ENCODE measurements around the gene MYO1C. TPM values are rescaled to one million over a fixed set of nuclear protein-coding genes. Genes with fewer than 3 reads are reported as not detected.

Gene MYO1C
- total RNA-seq, 2 experiments from 2014 or later: 26.7 to 34.1 TPM

DNA sequence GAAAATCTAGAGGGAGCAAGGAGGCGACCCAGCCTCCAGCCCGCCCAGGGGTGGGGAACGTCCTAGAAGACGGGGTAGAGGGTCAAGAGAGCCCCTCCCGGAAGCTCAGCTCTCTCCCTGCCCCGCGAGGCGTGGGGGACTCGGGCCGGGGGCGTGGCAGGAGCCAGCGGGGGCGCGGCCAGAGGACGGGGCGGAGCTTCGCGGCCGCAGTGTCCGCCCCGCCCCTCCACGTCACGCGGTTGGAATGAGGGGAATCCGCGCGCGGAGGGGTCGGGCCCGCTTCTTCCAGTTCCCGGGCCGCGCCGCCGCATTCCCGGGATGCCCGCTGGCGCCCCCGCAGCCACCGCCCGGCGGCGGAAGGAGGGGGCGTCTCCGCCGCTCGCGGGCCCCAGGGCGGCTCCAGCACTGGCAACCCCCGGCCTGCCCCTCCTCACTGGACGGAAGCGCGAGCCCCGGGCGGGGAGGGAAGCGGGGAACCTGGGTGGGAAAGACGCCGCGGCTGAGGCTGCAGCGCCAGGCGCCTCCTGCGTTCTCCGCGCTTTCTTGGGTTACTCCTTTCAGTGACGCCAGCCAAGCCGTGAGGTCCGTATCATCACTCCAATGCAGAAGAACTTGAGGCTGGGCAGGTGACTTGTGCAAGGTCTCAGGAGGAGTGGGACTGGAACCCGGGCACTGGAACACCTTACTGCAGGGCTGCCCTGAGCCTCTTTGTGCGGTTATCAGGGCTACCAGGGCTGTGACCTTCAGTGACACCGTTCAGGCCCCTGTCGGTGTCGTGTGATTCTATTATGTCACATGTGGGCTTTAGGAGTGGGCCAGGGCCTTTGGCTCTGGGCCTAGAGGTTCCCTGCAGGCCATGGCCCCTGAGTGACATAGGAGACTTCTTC lies 4.3 kb downstream of the MYO1C start:
- POLR2A ChIA-PET: interaction anchor here (1.3 kb wide), 1 partner anchor 28 kb away, joined by 5 read pairs; the partner anchor contains the start of gene INPP5K
- DNase-seq: peak; percentile 64
- H3K36me3 Mint-ChIP-seq (ENCODE audit: low read depth): peaks cover 6% of the 10 kb centered on the region
- H3K27ac Mint-ChIP-seq: peak overlapping the region; percentile 79
- CTCF ChIA-PET: interaction anchor here (0.5 to 3.2 kb wide), 7 partner anchors 9 to 174 kb away, joined by 3 to 13 read pairs (median 4); no protein-coding TSS in a partner anchor
- peaks cover 5% of the 10 kb centered on the region for H3K27me3 Mint-ChIP-seq
- peaks cover 44% of the 10 kb centered on the region for H3K4me1 Mint-ChIP-seq
- H3K9me3 Mint-ChIP-seq: no peaks in the 10 kb centered on the region
- peak overlapping the region; percentile 76 for H3K4me3 Mint-ChIP-seq

DNA sequence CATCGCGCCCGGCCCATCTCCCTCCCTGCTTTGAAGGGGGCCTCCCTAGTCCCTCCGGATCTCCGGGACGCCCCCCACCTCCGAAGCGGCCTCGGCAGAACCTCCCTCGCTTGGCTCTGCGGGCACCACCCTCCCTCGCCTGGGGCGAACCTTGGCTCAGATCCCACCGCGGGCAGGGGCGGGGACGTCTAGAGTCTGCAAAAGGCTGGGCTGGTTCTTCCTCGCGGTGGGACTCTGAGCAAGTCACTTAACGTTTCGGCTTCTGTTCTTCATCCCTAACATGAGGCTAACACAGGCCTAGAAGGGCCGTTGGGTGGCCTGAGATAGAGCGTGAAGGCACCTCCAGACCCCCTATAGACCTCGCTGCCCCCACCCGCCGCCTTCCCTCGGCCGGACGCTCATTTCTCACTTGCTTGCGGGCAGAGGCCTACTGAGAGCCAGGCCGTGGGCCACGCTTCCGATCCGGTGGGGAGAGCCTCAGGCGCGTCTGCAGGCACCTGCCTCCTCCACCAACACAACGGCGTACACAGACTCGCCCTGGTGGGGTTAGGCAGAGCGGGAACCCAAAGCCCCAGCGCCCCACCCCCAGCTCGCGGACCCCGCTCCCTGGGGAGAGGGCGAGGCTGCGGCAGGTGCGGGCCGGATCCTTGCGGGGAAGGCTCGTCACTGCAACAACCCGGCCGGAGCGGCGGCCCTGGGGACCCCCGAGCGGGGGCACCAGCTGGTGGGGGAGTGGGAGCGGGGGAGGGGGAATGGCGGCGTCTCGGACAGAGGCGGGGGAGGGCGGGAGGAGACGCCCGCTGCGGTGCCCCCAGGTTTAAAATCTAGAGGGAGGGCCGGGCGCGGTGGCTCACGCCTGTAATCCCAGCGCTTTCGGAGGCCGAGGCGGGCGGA lies 5.4 kb downstream of the MYO1C start:
- peak overlapping the region; percentile 83 for H3K27ac Mint-ChIP-seq
- H3K9me3 Mint-ChIP-seq: no peaks in the 10 kb centered on the region
- ChIA-PET CTCF (interaction anchor here (0.6 to 3.2 kb wide), 6 partner anchors 8 to 176 kb away, joined by 3 to 13 read pairs (median 3); no protein-coding TSS in a partner anchor), POLR2A (interaction anchor here (1.3 kb wide), 1 partner anchor 30 kb away, joined by 5 read pairs; the partner anchor contains the start of gene INPP5K)
- peak; percentile 51 for DNase-seq
- H3K4me3 Mint-ChIP-seq: peak overlapping the region; percentile 76
- H3K27me3 Mint-ChIP-seq: peaks cover 5% of the 10 kb centered on the region
- H3K36me3 Mint-ChIP-seq (ENCODE audit: low read depth): peaks cover 6% of the 10 kb centered on the region
- H3K4me1 Mint-ChIP-seq: peaks cover 38% of the 10 kb centered on the region

DNA sequence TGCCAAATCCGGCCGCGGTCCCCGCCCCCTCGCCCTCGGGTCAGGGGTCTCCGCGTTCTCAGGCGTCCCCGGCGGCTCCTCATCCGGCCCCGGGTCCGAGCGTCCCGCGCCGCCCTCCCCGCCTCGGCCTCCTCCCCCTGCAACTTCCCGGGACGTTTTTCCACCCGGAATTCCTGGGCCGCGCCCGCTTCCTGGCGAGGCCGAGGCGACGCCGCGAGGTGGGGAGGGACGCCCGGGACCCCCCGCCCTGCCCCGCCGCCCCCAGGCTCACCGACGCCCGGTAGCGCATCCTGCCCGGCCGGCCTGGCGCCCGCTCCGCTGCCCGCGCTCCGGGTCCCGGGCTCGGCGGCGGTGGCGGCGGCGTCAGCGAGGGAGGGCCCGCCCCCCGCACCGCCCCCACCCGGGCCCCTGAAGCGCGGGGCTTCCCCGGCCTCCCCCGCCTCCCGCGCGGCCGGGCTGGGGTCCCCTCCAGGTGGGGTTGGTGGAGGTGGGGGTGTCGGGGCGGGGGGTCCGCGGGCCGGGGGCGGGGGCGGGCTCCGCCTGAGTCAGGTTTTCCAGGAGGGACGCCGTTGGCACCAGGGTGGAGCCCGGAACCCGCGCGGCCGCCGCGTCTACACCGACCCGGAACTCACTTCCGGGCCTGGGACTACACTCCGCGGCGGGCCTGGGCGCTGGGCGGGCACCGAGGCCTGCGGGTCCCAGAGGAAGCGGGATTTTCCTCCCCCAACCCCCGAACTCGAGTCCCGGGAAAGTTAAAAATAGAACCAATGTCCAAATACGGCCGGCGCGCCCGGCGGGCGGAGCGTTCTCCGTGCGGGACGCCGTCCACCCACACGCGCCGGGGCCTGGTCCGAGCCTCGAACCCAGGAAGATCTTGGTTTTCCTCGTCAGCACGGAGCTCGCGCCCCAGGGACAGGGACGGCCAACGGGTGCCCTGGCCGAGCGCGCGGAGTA lies 6.8 kb downstream of the MYO1C start:
- ChIA-PET POLR2A (no interaction called here), CTCF (interaction anchor here (1.1 to 1.3 kb wide), 2 partner anchors 10 to 17 kb away, joined by 3 read pairs; no protein-coding TSS in a partner anchor)
- Mint-ChIP-seq H3K36me3 (ENCODE audit: low read depth) (peaks cover 8% of the 10 kb centered on the region), H3K27me3 (peaks cover 5% of the 10 kb centered on the region), H3K4me1 (peaks cover 33% of the 10 kb centered on the region), H3K4me3 (peak overlapping the region; percentile 74), H3K9me3 (no peaks in the 10 kb centered on the region), H3K27ac (peak overlapping the region; percentile 36)
- peak; percentile 65 for DNase-seq

DNA sequence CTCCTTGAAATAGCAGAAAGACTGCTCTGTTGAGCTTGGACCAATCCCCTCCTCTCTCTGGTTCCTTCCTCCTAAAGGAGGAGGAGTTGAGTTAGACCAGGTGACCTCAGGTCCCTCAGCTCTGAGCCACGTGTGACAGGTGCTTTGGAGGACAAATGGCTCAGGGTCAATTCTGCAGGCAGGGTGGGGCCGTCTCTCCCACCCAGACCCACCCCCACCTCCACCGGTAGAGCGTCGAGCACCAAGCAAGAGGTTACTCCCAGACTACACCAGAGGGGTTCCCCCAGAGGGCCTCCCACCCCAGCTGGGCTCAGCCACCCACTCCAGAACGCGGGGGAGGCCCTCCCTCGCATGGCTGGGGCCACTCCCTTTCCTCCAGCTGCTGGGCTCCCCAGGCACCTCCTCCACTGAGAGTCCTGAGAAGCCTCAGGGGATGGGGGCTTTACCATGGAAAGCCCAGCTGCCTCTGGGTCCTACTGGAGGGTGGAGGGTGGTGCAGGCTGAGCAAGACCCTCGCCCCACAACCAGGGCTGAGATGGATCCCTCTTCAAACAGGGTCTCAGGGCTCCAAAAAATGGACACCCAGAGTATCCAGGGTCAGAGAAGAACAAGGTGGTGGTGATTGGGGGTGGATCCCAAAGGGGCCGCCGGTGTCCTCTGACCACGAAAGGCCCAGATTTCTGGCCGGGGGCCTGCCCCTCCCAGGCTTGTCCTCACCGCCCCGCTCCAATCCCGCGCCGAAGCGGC lies 7.6 kb downstream of the MYO1C start:
- ChIA-PET CTCF (interaction anchor here (1.1 to 1.3 kb wide), 2 partner anchors 9 to 18 kb away, joined by 3 read pairs; no protein-coding TSS in a partner anchor), POLR2A (no interaction called here)
- peaks cover 5% of the 10 kb centered on the region for H3K27me3 Mint-ChIP-seq
- peak overlapping the region; percentile 74 for H3K4me3 Mint-ChIP-seq
- H3K36me3 Mint-ChIP-seq (ENCODE audit: low read depth): peaks cover 8% of the 10 kb centered on the region
- peak; percentile 33 for DNase-seq
- no peaks in the 10 kb centered on the region for H3K9me3 Mint-ChIP-seq
- H3K4me1 Mint-ChIP-seq: peaks cover 28% of the 10 kb centered on the region
- peak overlapping the region; percentile 68 for H3K27ac Mint-ChIP-seq

DNA sequence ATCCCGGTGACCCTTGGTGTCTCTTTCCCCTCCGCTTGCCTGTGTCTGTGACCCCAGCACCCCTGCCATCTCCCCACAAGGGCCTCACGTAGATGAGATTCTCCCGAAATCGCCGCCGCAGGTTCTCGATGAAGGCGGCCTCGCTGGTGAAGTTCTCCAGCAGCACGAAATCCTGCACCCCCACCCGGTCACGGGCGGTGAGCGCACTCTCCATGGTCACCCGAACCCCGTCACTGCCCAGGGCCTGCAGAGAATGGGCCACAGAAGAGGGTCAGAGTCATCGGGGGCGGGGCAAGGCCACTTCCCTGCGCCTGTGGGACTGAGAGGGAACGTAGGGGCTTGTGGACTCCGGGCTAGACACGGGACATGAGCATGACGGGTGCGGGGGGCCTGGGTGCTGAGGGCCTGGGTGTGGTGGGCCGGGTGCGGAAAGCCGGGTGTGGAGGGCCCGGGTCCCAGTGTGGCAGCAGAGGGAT lies 8.4 kb downstream of the MYO1C start:
- H3K27ac Mint-ChIP-seq: no peak overlapping the region
- ChIA-PET CTCF (interaction anchor here (1.3 kb wide), 1 partner anchor 8 kb away, joined by 3 read pairs; no protein-coding TSS in a partner anchor), POLR2A (no interaction called here)
- no peak for DNase-seq
- H3K36me3 Mint-ChIP-seq (ENCODE audit: low read depth): peaks cover 8% of the 10 kb centered on the region
- H3K9me3 Mint-ChIP-seq: no peaks in the 10 kb centered on the region
- H3K4me1 Mint-ChIP-seq: peaks cover 26% of the 10 kb centered on the region
- no peak overlapping the region for H3K4me3 Mint-ChIP-seq
- H3K27me3 Mint-ChIP-seq: peaks cover 5% of the 10 kb centered on the region

DNA sequence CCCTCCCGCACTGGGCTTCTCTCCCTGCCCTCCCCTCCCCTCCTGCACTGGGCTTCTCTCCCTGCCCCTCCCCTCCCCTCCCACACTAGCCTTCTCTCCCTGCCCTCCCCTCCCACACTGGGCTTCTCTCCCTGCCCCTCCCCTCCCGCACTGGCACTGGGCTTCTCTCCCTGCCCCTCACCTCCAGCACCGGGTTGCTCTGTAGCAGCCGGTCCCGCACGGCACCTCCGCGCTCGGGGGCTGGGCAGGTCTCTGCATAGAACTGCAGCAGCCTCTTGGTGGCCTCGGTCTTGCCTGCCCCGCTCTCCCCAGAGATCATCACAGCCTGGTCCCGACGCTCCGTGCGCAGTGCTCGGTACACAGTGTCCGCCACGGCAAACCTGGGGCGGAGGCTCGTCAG lies 9.8 kb downstream of the MYO1C start:
- CTCF ChIA-PET: no interaction called here
- Mint-ChIP-seq H3K27me3 (peaks cover 4% of the 10 kb centered on the region), H3K9me3 (no peaks in the 10 kb centered on the region), H3K4me1 (peaks cover 18% of the 10 kb centered on the region), H3K36me3 (ENCODE audit: low read depth) (peaks cover 10% of the 10 kb centered on the region), H3K4me3 (no peak overlapping the region), H3K27ac (no peak overlapping the region)
- POLR2A ChIA-PET: no interaction called here
- DNase-seq: no peak

DNA sequence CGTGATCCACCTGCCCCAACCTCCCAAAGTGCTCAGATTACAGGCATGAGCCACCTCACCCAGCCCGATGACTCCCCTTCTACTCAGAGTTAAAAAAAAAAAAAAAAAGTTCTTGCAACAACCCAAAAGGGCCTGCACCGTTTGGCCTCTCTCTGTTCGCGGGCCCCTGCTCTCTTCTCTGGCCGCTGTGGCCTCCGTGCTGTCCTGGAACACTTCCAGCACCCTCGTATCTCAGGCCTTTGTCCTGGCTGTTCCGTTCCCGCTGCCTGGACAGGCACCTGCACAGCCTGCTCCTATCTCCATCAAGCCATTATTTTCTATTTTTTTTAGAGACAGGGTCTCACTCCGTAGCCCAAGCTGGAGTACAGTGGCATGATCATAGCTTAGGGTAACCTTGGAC lies 10.8 kb downstream of the MYO1C start:
- peaks cover 11% of the 10 kb centered on the region for H3K4me1 Mint-ChIP-seq
- H3K27ac Mint-ChIP-seq: no peak overlapping the region
- POLR2A ChIA-PET: no interaction called here
- H3K4me3 Mint-ChIP-seq: no peak overlapping the region
- peaks cover under 1% of the 10 kb centered on the region for H3K27me3 Mint-ChIP-seq
- H3K9me3 Mint-ChIP-seq: no peaks in the 10 kb centered on the region
- DNase-seq: no peak
- CTCF ChIA-PET: interaction anchor here (1.1 kb wide), 1 partner anchor 19 kb away, joined by 4 read pairs; no protein-coding TSS in a partner anchor
- H3K36me3 Mint-ChIP-seq (ENCODE audit: low read depth): peaks cover 6% of the 10 kb centered on the region

DNA sequence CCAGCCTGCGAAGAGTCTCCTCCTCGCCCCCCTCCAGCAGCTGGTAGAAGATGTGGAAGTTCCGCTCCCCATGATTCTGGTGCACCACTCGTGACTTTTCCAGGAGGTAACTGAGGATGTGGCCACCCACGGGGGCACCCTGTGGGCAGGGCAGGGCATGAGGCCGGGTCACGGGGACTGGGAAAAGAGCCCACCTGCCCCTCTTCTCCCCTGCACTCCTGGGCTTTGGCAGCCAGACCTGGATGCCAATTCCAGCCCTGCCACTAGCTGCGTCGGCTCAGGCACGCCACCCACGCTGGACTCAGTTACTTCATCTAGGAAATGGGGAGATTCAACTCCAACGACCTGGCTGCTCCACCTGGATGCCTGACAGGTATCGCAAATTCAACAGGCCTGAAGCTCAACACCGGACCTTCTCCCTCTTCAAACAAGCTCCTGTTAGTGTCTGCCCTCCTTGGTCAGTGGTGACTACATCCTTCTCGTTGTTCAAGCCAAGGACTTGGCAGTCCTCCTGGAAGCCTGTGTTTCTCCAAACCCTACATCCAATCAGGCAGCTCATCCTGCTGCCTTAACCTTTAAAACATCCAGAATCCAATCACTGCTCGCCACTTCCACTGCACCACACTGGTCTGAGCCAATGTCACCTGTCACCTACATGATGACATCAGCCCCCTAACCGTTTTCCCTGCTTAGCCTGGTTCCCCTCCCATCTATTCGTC lies 11.6 kb downstream of the MYO1C start:
- Mint-ChIP-seq H3K4me1 (peaks cover 10% of the 10 kb centered on the region), H3K27me3 (no peaks in the 10 kb centered on the region), H3K27ac (no peak overlapping the region), H3K36me3 (ENCODE audit: low read depth) (peaks cover 6% of the 10 kb centered on the region), H3K4me3 (no peak overlapping the region), H3K9me3 (no peaks in the 10 kb centered on the region)
- POLR2A ChIA-PET: interaction anchor here (0.6 kb wide), 2 partner anchors 9 to 107 kb away, joined by 3 to 4 read pairs; no protein-coding TSS in a partner anchor
- CTCF ChIA-PET: interaction anchor here (1.1 kb wide), 1 partner anchor 18 kb away, joined by 4 read pairs; no protein-coding TSS in a partner anchor
- no peak for DNase-seq

DNA sequence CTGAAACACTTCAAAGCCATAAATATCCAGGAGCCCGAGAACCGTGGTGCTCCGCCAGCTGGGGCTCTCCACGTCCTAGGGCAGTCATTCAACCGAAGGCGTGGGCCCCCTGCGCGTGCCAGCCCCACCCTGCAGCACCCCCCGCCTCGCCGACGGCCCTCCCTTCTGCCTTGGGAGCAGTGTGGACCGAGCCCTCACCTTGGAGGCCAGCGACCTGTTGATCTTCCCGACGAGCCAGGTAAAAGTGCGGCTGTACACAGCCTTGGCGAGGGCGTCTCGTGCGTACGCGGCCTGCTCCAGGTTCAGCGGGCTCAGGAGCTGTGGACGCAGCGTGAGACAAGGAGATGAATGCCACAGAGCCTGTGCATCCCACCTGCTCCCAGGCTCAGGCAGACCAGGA lies 14.1 kb downstream of the MYO1C start:
- no peak overlapping the region for H3K4me3 Mint-ChIP-seq
- H3K9me3 Mint-ChIP-seq: no peaks in the 10 kb centered on the region
- H3K27me3 Mint-ChIP-seq: no peaks in the 10 kb centered on the region
- no peak for DNase-seq
- ChIA-PET POLR2A (no interaction called here), CTCF (interaction anchor here (0.6 to 0.8 kb wide), 2 partner anchors 9 to 445 kb away, joined by 3 read pairs; no protein-coding TSS in a partner anchor)
- peaks cover 6% of the 10 kb centered on the region for H3K36me3 Mint-ChIP-seq (ENCODE audit: low read depth)
- H3K4me1 Mint-ChIP-seq: peaks cover 9% of the 10 kb centered on the region
- no peak overlapping the region for H3K27ac Mint-ChIP-seq

DNA sequence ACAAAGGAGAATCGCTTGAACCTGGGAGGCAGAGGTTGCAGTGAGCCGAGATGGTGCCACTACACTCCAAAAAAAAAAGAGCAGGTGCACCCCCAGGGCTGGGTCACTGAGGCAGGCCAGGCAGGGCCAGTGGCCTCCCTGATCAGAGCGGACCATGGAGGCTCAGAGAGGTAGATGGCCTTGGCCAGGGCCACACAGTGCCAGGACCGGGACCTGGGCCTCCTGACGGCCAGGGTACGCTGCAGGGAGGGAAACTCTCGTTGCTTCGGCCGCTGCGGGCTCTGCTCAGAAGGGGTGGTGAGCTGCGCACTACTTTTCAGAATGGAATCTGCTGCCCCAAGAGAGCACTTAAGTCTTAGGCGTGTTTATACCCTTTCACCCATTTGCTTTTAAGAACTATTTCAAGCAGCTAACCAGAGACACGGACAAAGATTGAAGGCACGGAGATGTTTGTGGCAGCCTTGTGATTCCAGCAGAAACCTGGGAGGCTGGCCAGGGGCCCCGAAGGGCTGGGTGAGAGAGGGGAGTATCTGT lies 17.1 kb downstream of the MYO1C start:
- no peaks in the 10 kb centered on the region for H3K27me3 Mint-ChIP-seq
- ChIA-PET CTCF (interaction anchor here (1.5 kb wide), 1 partner anchor 9 kb away, joined by 3 read pairs; no protein-coding TSS in a partner anchor), POLR2A (no interaction called here)

More for the DNA sequence above, 17.1 kb downstream of the MYO1C start:
- Mint-ChIP-seq H3K27ac (no peak overlapping the region), H3K4me1 (peaks cover 16% of the 10 kb centered on the region), H3K36me3 (ENCODE audit: low read depth) (peaks cover 2% of the 10 kb centered on the region), H3K4me3 (no peak overlapping the region), H3K9me3 (no peaks in the 10 kb centered on the region)
- DNase-seq: no peak

Data from activated CD4-positive, alpha-beta T cell treated with anti-CD3 and anti-CD28 coated beads, Interleukin-2, amount 10 ng/mL, durations not matched to agents 7 days and 5 days (primary cell).